K562 (cell line): ENCODE results near the gene DNAAF2. TPM values are rescaled to one million over a fixed set of nuclear protein-coding genes. Genes with fewer than 3 reads are reported as not detected.
A peak's percentile ranks its signal among the peaks of the same experiment; 100 is the strongest.

ENCODE experiments used
- ADNP ChIP-seq: fragments of 200-800 bp; sonication (Bioruptor generic); IDR thresholded peaks from 2 replicates; pipeline ENCODE4 v1.6.1; 2016; ENCODE audit warnings: missing genetic modification characterization, missing compliant biosample characterization
- CCAR2 ChIP-seq: fragments of 200-400 bp; formaldehyde crosslinking; IDR thresholded peaks from 2 replicates; pipeline ENCODE4 v1.6.1; 2017; ENCODE audit warnings: mild to moderate bottlenecking, low read depth, low read length
- ESRRA ChIP-seq: fragments of 450-650 bp; IDR thresholded peaks from 2 replicates; pipeline ENCODE4 v1.6.1; 2014; ENCODE audit warnings: low read depth, mild to moderate bottlenecking, moderate library complexity, borderline replicate concordance
- GATA2 ChIP-seq: sonication (generic); formaldehyde crosslinking; IDR thresholded peaks from 2 replicates; pipeline ENCODE4 v1.4.0; 2020; ENCODE audit warnings: mild to moderate bottlenecking, missing genetic modification reagents
- GMEB1 ChIP-seq: fragments of 250-450 bp; sonication (Bioruptor Pico); IDR thresholded peaks from 2 replicates; pipeline ENCODE4 v1.4.0; 2020; ENCODE audit warnings: mild to moderate bottlenecking
- HDAC2 ChIP-seq: fragments of 450-650 bp; IDR thresholded peaks from 2 replicates; pipeline ENCODE4 v1.6.1; 2016; ENCODE audit warnings: mild to moderate bottlenecking
- HINFP ChIP-seq: fragments of 450-650 bp; conservative IDR thresholded peaks from 2 replicates; pipeline ENCODE4 v1.6.1; 2016; ENCODE audit warnings: missing genetic modification characterization, low read depth, mild to moderate bottlenecking, control low read depth, missing compliant biosample characterization
- HNRNPH1 ChIP-seq: fragments of 200-400 bp; formaldehyde crosslinking; optimal IDR thresholded peaks from 2 replicates; pipeline ENCODE3; 2017; ENCODE audit warnings: low read depth, mild to moderate bottlenecking, low read length, moderate library complexity
- MYBL2 ChIP-seq, 2 experiments: fragments of 450-650 bp in 1 of 2; sonication (generic) in 1 of 2; formaldehyde crosslinking in 1 of 2; IDR thresholded peaks; 2 replicates each; pipeline versions ENCODE4 v1.6.1 to v1.8.1; 2017 to 2022; ENCODE audit warnings: borderline replicate concordance in 1 of 2, inconsistent platforms in 1 of 2, low read depth in 1 of 2, mild to moderate bottlenecking in 1 of 2, missing genetic modification reagents in 1 of 2, moderate library complexity in 1 of 2
- PHF8 ChIP-seq: fragments of 200-600 bp; sonication (generic); IDR thresholded peaks from 2 replicates; pipeline ENCODE4 v1.6.1; 2012; ENCODE audit warnings: mixed run types, mild to moderate bottlenecking, inconsistent platforms, low read length, moderate library complexity, borderline replicate concordance
- RAD21 ChIP-seq, 2 experiments: fragments of 250-450 bp in 1 of 2; fragments of 450-650 bp in 1 of 2; sonication (Bioruptor Pico) in 1 of 2; formaldehyde crosslinking in 1 of 2; IDR thresholded peaks in 1 of 2; conservative IDR thresholded peaks in 1 of 2; 2 replicates each; pipeline versions ENCODE4 v1.4.0 to v1.8.0; 2020 to 2022; ENCODE audit warnings: mild to moderate bottlenecking in 2 of 2, moderate library complexity in 1 of 2
- SIRT6 ChIP-seq: IDR thresholded peaks from one replicate; pipeline ENCODE4 v1.6.1; 2012; ENCODE audit warnings: low read depth, mild to moderate bottlenecking, control low read depth, inconsistent platforms, low read length, moderate library complexity
- SMARCE1 ChIP-seq: fragments of 450-650 bp; IDR thresholded peaks from 2 replicates; pipeline ENCODE4 v1.7.1; 2016; ENCODE audit warnings: mild to moderate bottlenecking
- TOE1 ChIP-seq, 2 experiments: fragments of 450-650 bp in 1 of 2; sonication (generic) in 1 of 2; formaldehyde crosslinking in 1 of 2; IDR thresholded peaks; 2 replicates each; pipeline versions ENCODE4 v1.7.1 to v1.8.0; 2016 to 2022; ENCODE audit warnings: borderline replicate concordance in 2 of 2, mild to moderate bottlenecking in 2 of 2, antibody characterized with exemption in 1 of 2, inconsistent platforms in 1 of 2, low read depth in 1 of 2, missing genetic modification reagents in 1 of 2, moderate library complexity in 1 of 2
- TRIM24 ChIP-seq, 2 experiments: fragments of 450-650 bp; IDR thresholded peaks; 2 replicates each; pipeline ENCODE4 v1.6.1; 2016
- ZNF398 ChIP-seq: fragments of 250-450 bp; sonication (Bioruptor Pico); IDR thresholded peaks from 2 replicates; pipeline ENCODE4 v1.8.0; 2021; ENCODE audit warnings: moderate library complexity, mild to moderate bottlenecking, inconsistent platforms
- ZNF445 ChIP-seq: fragments of 250-450 bp; sonication (Bioruptor Pico); IDR thresholded peaks from 2 replicates; pipeline ENCODE4 v1.4.0; 2020; ENCODE audit warnings: low read depth, mild to moderate bottlenecking, moderate library complexity
- ZNF655 ChIP-seq: fragments of 250-450 bp; sonication (Bioruptor Pico); IDR thresholded peaks from 2 replicates; pipeline ENCODE4 v1.5.0; 2021
- polyA plus RNA-seq, 8 experiments: library from polyadenylated mRNA; depleted of rRNA in 4 of 8; stranded (reverse) in 5 of 8; unstranded in 3 of 8; fragments of >200 nt; fragmentation: Nextera tagmentation in 2 of 8; fragmentation: Illumina TruSeq in 1 of 8; extraction: Ambion mirVana in 2 of 8; extraction: Trizol in 1 of 8; gene quantifications; 2 replicates each; pipeline versions ENCODE4 v1.2.1 to v1.2.3, GENCODE V29; 2011 to 2014; ENCODE audit warnings: inconsistent platforms in 1 of 8, missing spikeins in 1 of 8
- total RNA-seq, 7 experiments: library from RNA; depleted of rRNA in 6 of 7; stranded (reverse); fragments of >200 nt in 6 of 7; fragmentation: Illumina TruSeq in 2 of 7; extraction: Trizol in 2 of 7; gene quantifications; 2 replicates each; pipeline versions ENCODE4 v1.2.1 to v1.2.3, GENCODE V29; 2011 to 2021; ENCODE audit warnings: low replicate concordance in 1 of 7

Gene DNAAF2
- total and polyA plus RNA-seq, 9 of the 15 experiments (the other 6 are each of a cell fraction or from before 2014, with no cell fraction given) = 2.4 to 14.6 (median 11.1) TPM

- TF ChIP-seq GMEB1 (CRISPR knock-in tag) = no peak
- TF ChIP-seq ADNP (tag) = peak; percentile 97
- TF ChIP-seq CCAR2 = no peak
- no peak for TF ChIP-seq ZNF445
- peak; percentile 70 for TF ChIP-seq MYBL2 (IDR thresholded peaks at IDR 0.05; ENCODE audit: low read depth)
- TF ChIP-seq MYBL2 (CRISPR knock-in tag; IDR thresholded peaks at IDR 0.05; ENCODE audit: borderline replicate concordance) = no peak
- TF ChIP-seq HINFP (tag) = no peak
- TF ChIP-seq RAD21 (CRISPR knock-in tag; conservative IDR thresholded peaks at IDR 0.05 in 1 of 2, IDR thresholded peaks at IDR 0.05 in 1 of 2) = peak; percentile 34 to 52; a peak in 3 of 4 replicates
- TF ChIP-seq SMARCE1 = 0 out of 2 replicates have a peak, but pooled peaks have one; percentile 19
- peak in 1 of 2 experiments; percentile 61; a peak in 1 of 4 replicates for TF ChIP-seq TRIM24 (IDR thresholded peaks at IDR 0.05)
- no peak for TF ChIP-seq ZNF655 (CRISPR knock-in tag)
- TF ChIP-seq GATA2 (CRISPR knock-in tag) = no peak
- TF ChIP-seq HDAC2 = peak; percentile 79
- TF ChIP-seq ZNF398 (CRISPR knock-in tag) = no peak
- no peak for TF ChIP-seq ESRRA
- TF ChIP-seq HNRNPH1 = no peak
- TF ChIP-seq PHF8 = no peak
- no peak for TF ChIP-seq SIRT6
- peak; percentile 39; the same call in 1 of the 2 replicates for TF ChIP-seq TOE1 (IDR thresholded peaks at IDR 0.05; ENCODE audit: borderline replicate concordance)
- TF ChIP-seq TOE1 (CRISPR knock-in tag; IDR thresholded peaks at IDR 0.05; ENCODE audit: borderline replicate concordance, low read depth) = no peak
These were observed 48.2 kb downstream of the DNAAF2 start (continued) for GRCh38 chr14:49586673-49587460.
